Measurements from ENCODE around the gene PLCB1. TPM values are rescaled to one million over a fixed set of nuclear protein-coding genes. Genes with fewer than 3 reads are reported as not detected.

PLCB1 gene
- total RNA-seq, 3 donors from 2014 or later = 12.2 to 106 (median 30.5) TPM

DNA sequence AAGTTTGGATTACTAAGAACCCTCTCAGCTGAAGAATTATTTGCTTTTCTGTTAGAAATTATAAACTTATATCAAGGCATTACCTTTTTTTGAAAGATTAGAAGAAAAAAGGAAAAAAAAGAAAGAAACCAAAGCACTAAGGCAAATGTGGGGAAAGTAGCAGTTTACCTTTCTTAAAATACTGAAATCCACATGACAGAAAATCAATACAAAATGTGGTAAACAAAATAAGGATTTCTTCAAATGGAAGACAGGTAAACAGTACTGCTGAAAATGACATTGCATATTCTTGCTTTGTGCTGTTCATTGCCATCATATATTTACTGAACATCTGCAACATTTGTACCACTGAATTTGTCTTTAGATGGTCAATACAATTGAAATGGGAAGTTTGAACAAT is 525.6 kb downstream of the PLCB1 start:
- TF ChIP-seq POLR2A (IDR thresholded peaks at IDR 0.05) (no peak), POLR2AphosphoS5 (IDR thresholded peaks at IDR 0.05) (no peak)
- TF ChIP-seq, protein P1, sequence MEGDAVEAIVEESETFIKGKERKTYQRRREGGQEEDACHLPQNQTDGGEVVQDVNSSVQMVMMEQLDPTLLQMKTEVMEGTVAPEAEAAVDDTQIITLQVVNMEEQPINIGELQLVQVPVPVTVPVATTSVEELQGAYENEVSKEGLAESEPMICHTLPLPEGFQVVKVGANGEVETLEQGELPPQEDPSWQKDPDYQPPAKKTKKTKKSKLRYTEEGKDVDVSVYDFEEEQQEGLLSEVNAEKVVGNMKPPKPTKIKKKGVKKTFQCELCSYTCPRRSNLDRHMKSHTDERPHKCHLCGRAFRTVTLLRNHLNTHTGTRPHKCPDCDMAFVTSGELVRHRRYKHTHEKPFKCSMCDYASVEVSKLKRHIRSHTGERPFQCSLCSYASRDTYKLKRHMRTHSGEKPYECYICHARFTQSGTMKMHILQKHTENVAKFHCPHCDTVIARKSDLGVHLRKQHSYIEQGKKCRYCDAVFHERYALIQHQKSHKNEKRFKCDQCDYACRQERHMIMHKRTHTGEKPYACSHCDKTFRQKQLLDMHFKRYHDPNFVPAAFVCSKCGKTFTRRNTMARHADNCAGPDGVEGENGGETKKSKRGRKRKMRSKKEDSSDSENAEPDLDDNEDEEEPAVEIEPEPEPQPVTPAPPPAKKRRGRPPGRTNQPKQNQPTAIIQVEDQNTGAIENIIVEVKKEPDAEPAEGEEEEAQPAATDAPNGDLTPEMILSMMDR (IDR thresholded peaks at IDR 0.05) = no peak
- no peaks in the 10 kb centered on the region for H3K27me3 ChIP-seq

DNA sequence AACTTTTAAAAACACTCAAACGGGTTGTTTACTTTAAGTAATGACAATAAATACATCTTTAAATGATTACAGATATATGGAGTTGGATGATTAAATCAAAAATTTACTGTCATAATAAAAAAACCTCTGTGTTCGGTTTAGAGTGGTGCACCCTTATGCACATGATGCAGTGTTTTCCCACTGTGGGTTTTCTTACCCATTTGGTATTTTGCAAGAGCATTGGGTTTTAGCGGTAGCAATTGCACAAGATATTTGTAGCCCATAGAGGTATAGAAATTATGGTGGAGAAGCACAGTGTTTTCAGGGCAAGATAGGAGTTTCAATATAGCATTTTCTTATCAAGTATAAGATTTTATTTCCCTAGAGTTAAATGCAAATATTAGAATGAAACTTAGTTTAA is 526.0 kb downstream of the PLCB1 start:
- Histone ChIP-seq H3K4me1 (no peaks in the 10 kb centered on the region), H3K4me3 (no peak overlapping the region), H3K36me3 (no peaks in the 10 kb centered on the region), H3K27ac (no peak overlapping the region), H3K9me3 (no peaks in the 10 kb centered on the region), H3K27me3 (no peaks in the 10 kb centered on the region)
- TF ChIP-seq, protein P1 (IDR thresholded peaks at IDR 0.05) = no peak
- no peak for TF ChIP-seq POLR2AphosphoS5 (IDR thresholded peaks at IDR 0.05)
- TF ChIP-seq POLR2A (IDR thresholded peaks at IDR 0.05) = no peak
- intact Hi-C loops (cut with DNase I; ENCODE audit: low total_unique reads) = no loop called here
- no peak for DNase-seq (ENCODE audit: low spot score in 2 of 2)

More for the DNA sequence above, 525.6 kb downstream of the PLCB1 start:
- H3K27ac ChIP-seq = no peak overlapping the region
- no peak overlapping the region for H3K4me3 ChIP-seq
- no peaks in the 10 kb centered on the region for H3K4me1 ChIP-seq
- H3K36me3 ChIP-seq = no peaks in the 10 kb centered on the region
- H3K9me3 ChIP-seq = no peaks in the 10 kb centered on the region
- intact Hi-C loops (cut with DNase I; ENCODE audit: low total_unique reads) = no loop called here
- DNase-seq (ENCODE audit: low spot score in 2 of 2) = no peak

DNA sequence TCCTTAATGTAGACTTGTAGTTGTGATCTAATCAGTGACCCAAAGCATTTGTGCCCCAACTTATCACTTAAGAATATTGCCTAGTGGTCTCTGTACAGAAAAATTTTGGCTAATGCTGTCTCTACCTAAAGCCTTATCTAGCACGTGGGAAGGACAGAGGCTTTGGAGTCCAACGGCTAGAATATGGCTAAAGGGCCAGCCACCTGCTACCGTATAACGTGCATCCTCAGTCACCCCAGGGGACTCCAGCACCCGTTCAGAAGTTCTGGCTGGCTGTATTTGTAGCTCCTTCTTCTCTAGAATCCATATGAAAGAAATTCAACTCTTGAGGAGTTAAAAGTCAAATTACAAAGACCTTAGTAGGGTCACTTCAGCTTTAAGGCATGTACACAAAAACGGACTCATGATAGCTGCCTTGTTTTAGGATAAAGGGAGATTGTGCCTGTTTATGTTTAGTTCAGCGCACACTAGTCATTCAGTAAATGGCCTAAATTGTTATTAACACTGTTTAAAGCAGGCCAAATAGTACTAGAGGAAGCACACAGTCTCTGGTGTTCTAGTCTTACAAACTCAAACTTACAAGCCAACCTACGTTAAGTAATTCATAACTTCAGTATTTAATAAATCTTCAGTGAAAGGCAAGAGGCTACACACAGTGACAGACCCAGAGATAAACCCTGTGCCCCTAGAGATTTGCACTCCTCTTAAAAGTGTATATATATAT is 529.3 kb downstream of the PLCB1 start:
- Histone ChIP-seq H3K36me3 (no peaks in the 10 kb centered on the region), H3K9me3 (no peaks in the 10 kb centered on the region), H3K4me1 (no peaks in the 10 kb centered on the region), H3K4me3 (no peak overlapping the region), H3K27me3 (no peaks in the 10 kb centered on the region), H3K27ac (no peak overlapping the region)
- no peak for TF ChIP-seq POLR2AphosphoS5 (IDR thresholded peaks at IDR 0.05)
- TF ChIP-seq, protein P1 (IDR thresholded peaks at IDR 0.05) = no peak
- no peak for TF ChIP-seq POLR2A (IDR thresholded peaks at IDR 0.05)
- intact Hi-C loops (cut with DNase I; ENCODE audit: low total_unique reads) = no loop called here
- DNase-seq (ENCODE audit: low spot score in 2 of 2) = no peak

DNA sequence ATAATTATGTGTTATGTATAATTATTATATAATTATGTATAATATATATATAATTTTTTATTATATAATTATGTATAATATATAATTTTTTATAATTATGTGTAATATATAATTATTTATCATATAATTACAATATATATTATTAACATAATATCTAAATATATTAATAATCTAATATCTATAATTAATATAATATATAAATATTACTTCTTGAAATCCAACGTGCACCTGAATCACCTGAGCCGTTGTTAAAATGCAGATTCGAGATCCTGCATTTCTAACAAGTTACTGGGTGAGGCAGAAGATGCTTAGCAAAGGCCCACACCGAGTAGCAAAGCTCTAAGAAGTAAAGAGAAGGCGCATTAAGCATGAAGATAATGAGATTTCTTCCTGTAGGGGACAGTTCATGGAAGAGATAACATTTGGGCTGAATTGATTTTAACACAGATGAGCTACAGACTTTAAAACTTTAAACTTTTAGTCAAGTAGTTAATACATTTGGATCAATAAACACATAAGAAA is 530.4 kb downstream of the PLCB1 start:
- intact Hi-C loops (cut with DNase I; ENCODE audit: low total_unique reads) = no loop called here
- no peak for TF ChIP-seq POLR2AphosphoS5 (IDR thresholded peaks at IDR 0.05)
- TF ChIP-seq POLR2A (IDR thresholded peaks at IDR 0.05) = no peak
- TF ChIP-seq, protein P1 (IDR thresholded peaks at IDR 0.05) = no peak

DNA sequence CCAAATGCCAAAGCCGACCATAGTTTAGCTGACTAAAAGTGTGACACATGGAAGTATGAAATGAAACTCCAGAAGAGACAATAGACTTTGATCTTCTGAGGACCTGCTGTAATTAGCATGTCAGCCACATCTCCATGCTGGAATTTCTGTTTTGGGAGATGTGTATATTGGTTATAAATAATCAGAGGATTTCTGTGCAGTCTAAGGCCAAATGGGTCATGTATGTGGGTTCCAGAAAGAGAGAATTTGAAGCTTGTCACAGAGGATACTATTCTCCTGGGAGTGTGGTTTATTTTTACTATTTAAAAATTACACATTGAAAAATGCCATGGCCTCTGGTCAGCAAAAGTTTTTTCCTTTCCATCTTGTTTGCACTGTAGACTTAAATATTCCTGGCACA is 531.4 kb downstream of the PLCB1 start:
- no peak overlapping the region for H3K4me3 ChIP-seq
- no peak for DNase-seq (ENCODE audit: low spot score in 2 of 2)
- intact Hi-C loops (cut with DNase I; ENCODE audit: low total_unique reads) = no loop called here
- no peak overlapping the region for H3K27ac ChIP-seq
- TF ChIP-seq POLR2AphosphoS5 (IDR thresholded peaks at IDR 0.05) (no peak), POLR2A (IDR thresholded peaks at IDR 0.05) (no peak)
- TF ChIP-seq, protein P1 (IDR thresholded peaks at IDR 0.05) = no peak
- H3K27me3 ChIP-seq = no peaks in the 10 kb centered on the region
- H3K9me3 ChIP-seq = no peaks in the 10 kb centered on the region
- no peaks in the 10 kb centered on the region for H3K4me1 ChIP-seq
- no peaks in the 10 kb centered on the region for H3K36me3 ChIP-seq

More for the DNA sequence above, 530.4 kb downstream of the PLCB1 start:
- DNase-seq (ENCODE audit: low spot score in 2 of 2) = no peak
- no peaks in the 10 kb centered on the region for H3K36me3 ChIP-seq
- no peaks in the 10 kb centered on the region for H3K9me3 ChIP-seq
- H3K4me1 ChIP-seq = no peaks in the 10 kb centered on the region
- no peak overlapping the region for H3K4me3 ChIP-seq
- no peak overlapping the region for H3K27ac ChIP-seq
- H3K27me3 ChIP-seq = no peaks in the 10 kb centered on the region

Data from breast epithelium (tissue), 4 donors.